B cell (primary cell): ENCODE measurements around the gene SLC27A5. TPM values are rescaled to one million over a fixed set of nuclear protein-coding genes. Genes with fewer than 3 reads are reported as not detected.

Experiments used
- ATAC-seq: fragments of 200-7000 bp; cut with Tn5 transposase; one replicate; pipeline ENCODE4 v1.10.0; 2021; ENCODE audit warnings: low read depth, mild to moderate bottlenecking, moderate number of reproducible peaks, moderate library complexity
- CTCF ChIA-PET: fragments of 350-600 bp; sonication (Branson Sonifier 250); formaldehyde crosslinking; loops from one replicate; lab custom pipeline; 2021; ENCODE audit warnings: antibody characterized with exemption, inconsistent platforms; lab: Charles Lee
- POLR2A ChIA-PET: fragments of 350-600 bp; sonication (Branson Sonifier 250); formaldehyde crosslinking; loops from one replicate; lab custom pipeline; 2021; ENCODE audit warnings: antibody characterized with exemption; lab: Charles Lee
- DNase-seq: peaks from one replicate; pipeline ENCODE4 v3.0.0; 2013
- H2AFZ ChIP-seq: 2 replicates; pipeline ENCODE4 v1.6.1; 2012; ENCODE audit warnings: mild to moderate bottlenecking, low read depth, low read length; ENCODE audit not compliant: insufficient read depth, poor library complexity, severe bottlenecking
- H3K27ac ChIP-seq, 2 donors: 1 replicate in 1 of 2; 2 replicates in 1 of 2; pipeline ENCODE4 v1.5.1; 2012 to 2013; ENCODE audit warnings: low read length in 2 of 2, mild to moderate bottlenecking in 2 of 2, moderate library complexity in 1 of 2
- H3K27me3 ChIP-seq, 4 experiments: fragments of 200-600 bp in 1 of 4; sonication (generic) in 1 of 4; replicated peaks in 1 of 4; 1 replicate in 2 of 4; 2 replicates in 2 of 4; pipeline versions ENCODE4 v1.6.1 to v1.7.0; 2013 to 2016; ENCODE audit warnings: low read length in 3 of 4, mild to moderate bottlenecking in 2 of 4, mixed read lengths in 1 of 4, moderate library complexity in 1 of 4; ENCODE audit not compliant: insufficient read depth in 4 of 4, control insufficient read depth in 3 of 4; ENCODE audit errors: control extremely low read depth in 1 of 4
- H3K36me3 ChIP-seq, 2 experiments: replicated peaks in 1 of 2; 1 replicate in 1 of 2; 2 replicates in 1 of 2; pipeline versions ENCODE4 v1.6.1 to v1.7.1; 2013; ENCODE audit warnings: low read length in 1 of 2; ENCODE audit not compliant: insufficient read depth in 2 of 2, control insufficient read depth in 1 of 2; ENCODE audit errors: control extremely low read depth in 1 of 2, extremely low read depth in 1 of 2
- H3K4me1 ChIP-seq, 2 donors: fragments of 200-600 bp in 1 of 2; sonication (generic) in 1 of 2; 1 replicate in 1 of 2; 2 replicates in 1 of 2; pipeline versions ENCODE4 v1.5.1 to v1.6.1; 2013 to 2017; ENCODE audit warnings: low read length in 2 of 2; ENCODE audit not compliant: control insufficient read depth in 2 of 2, insufficient read depth in 2 of 2
- H3K4me2 ChIP-seq: replicated peaks from 2 replicates; pipeline ENCODE3; 2012; ENCODE audit warnings: mild to moderate bottlenecking, low read depth, low read length; ENCODE audit not compliant: poor library complexity, severe bottlenecking
- H3K4me3 ChIP-seq, 5 experiments: fragments of 200-600 bp in 1 of 5; sonication (generic) in 1 of 5; 1 replicate in 3 of 5; 2 replicates in 2 of 5; pipeline versions ENCODE4 v1.5.1 to v1.7.0; 2011 to 2016; ENCODE audit warnings: low read length in 4 of 5, mild to moderate bottlenecking in 4 of 5, low read depth in 2 of 5, control low read depth in 1 of 5, moderate library complexity in 1 of 5; ENCODE audit not compliant: insufficient read depth in 1 of 5; ENCODE audit errors: control extremely low read depth in 1 of 5, extremely low read depth in 1 of 5
- H3K79me2 ChIP-seq: fragments of 200-600 bp; sonication (generic); one replicate; pipeline ENCODE4 v1.6.0; 2016; ENCODE audit warnings: low read length; ENCODE audit not compliant: control insufficient read depth, insufficient read depth
- H3K9ac ChIP-seq: fragments of 200-600 bp; sonication (generic); 2 replicates; pipeline ENCODE4 v1.6.1; 2017; ENCODE audit warnings: mild to moderate bottlenecking, low read length, moderate library complexity
- H3K9me3 ChIP-seq, 3 donors: one replicate each; pipeline versions ENCODE4 v1.6.1 to v1.7.1; 2013; ENCODE audit warnings: low read length in 2 of 3; ENCODE audit not compliant: control insufficient read depth in 2 of 3, insufficient read depth in 1 of 3; ENCODE audit errors: control extremely low read depth in 1 of 3
- H4K20me1 ChIP-seq: 2 replicates; pipeline ENCODE4 v1.6.0; 2012; ENCODE audit warnings: mild to moderate bottlenecking, low read length; ENCODE audit not compliant: insufficient read depth, control insufficient read depth, poor library complexity, severe bottlenecking
- H3K27ac Mint-ChIP-seq: one replicate; pipeline ENCODE4 v1.8.0; 2021; ENCODE audit warnings: mixed read lengths
- H3K27me3 Mint-ChIP-seq: one replicate; pipeline ENCODE4 v1.8.0; 2021; ENCODE audit warnings: mixed read lengths
- H3K4me1 Mint-ChIP-seq: one replicate; pipeline ENCODE4 v1.8.0; 2021; ENCODE audit warnings: mixed read lengths
- H3K4me3 Mint-ChIP-seq: one replicate; pipeline ENCODE4 v1.8.0; 2021; ENCODE audit warnings: mixed read lengths
- H3K9me3 Mint-ChIP-seq: one replicate; pipeline ENCODE4 v1.8.0; 2022; ENCODE audit warnings: mixed read lengths; ENCODE audit not compliant: insufficient read depth
- CTCF ChIP-seq: fragments of 200-600 bp; IDR thresholded peaks from one replicate; pipeline ENCODE4 v1.8.0; 2022; ENCODE audit warnings: antibody characterized with exemption, mild to moderate bottlenecking
- EZH2 ChIP-seq: IDR thresholded peaks from 2 replicates; pipeline ENCODE4 v1.6.1; 2012; ENCODE audit warnings: borderline replicate concordance, low read depth, mild to moderate bottlenecking, moderate library complexity, low read length; ENCODE audit not compliant: insufficient read depth, poor library complexity, severe bottlenecking
- whole genome bisulfite sequencing: methylation state at CpG from one replicate; pipeline ENCODE4 v1.1.5; 2013; ENCODE audit warnings: missing lambda C conversion rate; ENCODE audit not compliant: insufficient coverage; 5-methylcytosine and 5-hydroxymethylcytosine counted together
- intact Hi-C: fragments of 100-400 bp; cut with micrococcal nuclease; formaldehyde crosslinking; loops from one replicate; pipeline ENCODE4 v1.10.0; 2022
- polyA plus RNA-seq: library from polyadenylated mRNA; depleted of rRNA; stranded (reverse); fragments of >200 nt; gene quantifications from 2 replicates; pipeline ENCODE4 v1.2.3, GENCODE V29; 2012
- total RNA-seq, 2 donors: library from RNA; stranded (reverse); fragments of 120-200 nt in 1 of 2; gene quantifications; 1 replicate in 1 of 2; 2 replicates in 1 of 2; pipeline versions ENCODE4 v1.2.3 to v1.2.4, GENCODE V29; 2013 to 2022

Gene SLC27A5
- total and polyA plus RNA-seq, 2 donors (not counting 1 experiment from before 2014, with no cell fraction given), result 8.9 to 11.8 TPM

GRCh38 chr19:58513694-58514563 lies 2.1 kb upstream of the SLC27A5 start:
- POLR2A ChIA-PET, result interaction anchor here (0.7 to 1.0 kb wide), 3 partner anchors 12 to 166 kb away, joined by 3 to 4 read pairs (median 3); no protein-coding TSS in a partner anchor
- H3K36me3 ChIP-seq, result peaks cover 0 to 12% of the 10 kb centered on the region in 2 experiments
- Mint-ChIP-seq H3K9me3 (no peaks in the 10 kb centered on the region), H3K27ac (peak overlapping the region; percentile 71), H3K4me1 (peaks cover 34% of the 10 kb centered on the region), H3K4me3 (peak overlapping the region; percentile 80), H3K27me3 (no peaks in the 10 kb centered on the region)
- peak overlapping the region; percentile 55 for H2AFZ ChIP-seq
- TF ChIP-seq CTCF, result peak; percentile 76
- TF ChIP-seq EZH2, result no peak
- ATAC-seq, result peak; percentile 86
- peaks cover 20 to 29% of the 10 kb centered on the region in 2 donors for H3K4me1 ChIP-seq
- peak overlapping the region; percentile 18 to 36 for H3K27ac ChIP-seq
- no peaks in the 10 kb centered on the region for H3K27me3 ChIP-seq
- H4K20me1 ChIP-seq, result peaks cover 61% of the 10 kb centered on the region
- peak overlapping the region in 3 of 5 experiments; percentile 18 to 41 (median 34) for H3K4me3 ChIP-seq
- H3K9me3 ChIP-seq, result no peaks in the 10 kb centered on the region
- peak; percentile 91 for DNase-seq
- H3K79me2 ChIP-seq, result peaks cover 49% of the 10 kb centered on the region
- intact Hi-C loops, result loop anchor here (1.0 kb wide), 1 partner anchor 15 kb away; no protein-coding TSS in a partner anchor
- WGBS, result 14% methylated on average over 53 of the region's 66 CpGs
- CTCF ChIA-PET, result interaction anchor here (0.7 to 1.6 kb wide), 3 partner anchors 62 to 485 kb away, joined by 3 to 11 read pairs (median 7); no protein-coding TSS in a partner anchor
- no peak overlapping the region for H3K9ac ChIP-seq
- peak overlapping the region; percentile 77 for H3K4me2 ChIP-seq
